Endothelial cell (in vitro differentiated cells): Measurements from ENCODE around the gene GSG1. TPM values are rescaled to one million over a fixed set of nuclear protein-coding genes. Genes with fewer than 3 reads are reported as not detected.
A peak's percentile ranks its signal among the peaks of the same experiment; 100 is the strongest.

ENCODE experiments used
- DNase-seq: peaks from one replicate; pipeline ENCODE4 v3.0.0; 2021; ENCODE audit warnings: low spot score
- H3K27ac Mint-ChIP-seq: one replicate; pipeline ENCODE4 v1.8.0; 2021; ENCODE audit warnings: mixed read lengths, inconsistent platforms; ENCODE audit not compliant: unreplicated experiment
- H3K27me3 Mint-ChIP-seq: one replicate; pipeline ENCODE4 v1.8.0; 2021; ENCODE audit warnings: mild to moderate bottlenecking, moderate library complexity, mixed read lengths, inconsistent platforms; ENCODE audit not compliant: unreplicated experiment
- H3K36me3 Mint-ChIP-seq: one replicate; pipeline ENCODE4 v1.8.0; 2021; ENCODE audit warnings: mild to moderate bottlenecking, low read depth, mixed read lengths, inconsistent platforms; ENCODE audit not compliant: unreplicated experiment
- H3K4me1 Mint-ChIP-seq: one replicate; pipeline ENCODE4 v1.8.0; 2021; ENCODE audit warnings: mild to moderate bottlenecking, mixed read lengths, inconsistent platforms; ENCODE audit not compliant: unreplicated experiment
- H3K4me3 Mint-ChIP-seq: one replicate; pipeline ENCODE4 v1.8.0; 2021; ENCODE audit warnings: mild to moderate bottlenecking, mixed read lengths, inconsistent platforms; ENCODE audit not compliant: unreplicated experiment
- H3K9me3 Mint-ChIP-seq: one replicate; pipeline ENCODE4 v1.8.0; 2021; ENCODE audit warnings: mixed read lengths, inconsistent platforms; ENCODE audit not compliant: unreplicated experiment
- CTCF ChIP-seq: fragments of 200-600 bp; sonication (generic); IDR thresholded peaks from one replicate; pipeline ENCODE4 v1.5.0; 2021; ENCODE audit warnings: antibody characterized with exemption; ENCODE audit not compliant: unreplicated experiment
- total RNA-seq: library from RNA; stranded (reverse); fragmentation: NEBNext Ultra II Directional; extraction: Animal tissue kit (Norgen Biotek cat#: 25700); gene quantifications from one replicate; pipeline ENCODE4 v1.2.1, GENCODE V29; 2021; ENCODE audit not compliant: unreplicated experiment

The GSG1 gene
- total RNA-seq, 1 donor from 2014 or later: 0.46 TPM

- H3K27ac Mint-ChIP-seq: no peak overlapping the region
- no peak overlapping the region for H3K4me3 Mint-ChIP-seq
- no peak for TF ChIP-seq CTCF
- H3K36me3 Mint-ChIP-seq: no peaks in the 10 kb centered on the region
- H3K9me3 Mint-ChIP-seq: no peaks in the 10 kb centered on the region
- H3K4me1 Mint-ChIP-seq: peaks cover 19% of the 10 kb centered on the region
- H3K27me3 Mint-ChIP-seq: peaks cover 2% of the 10 kb centered on the region
- no peak for DNase-seq
Observed at GRCh38 chr12:13112968-13113367, 9.5 kb upstream of the GSG1 start.

GRCh38 chr12:13106666-13107065 is 3.2 kb upstream of the GSG1 start:
- Mint-ChIP-seq H3K9me3 (no peaks in the 10 kb centered on the region), H3K36me3 (no peaks in the 10 kb centered on the region), H3K27ac (no peak overlapping the region), H3K27me3 (peaks cover 2% of the 10 kb centered on the region), H3K4me3 (no peak overlapping the region), H3K4me1 (peaks cover 21% of the 10 kb centered on the region)
- no peak for DNase-seq
- TF ChIP-seq CTCF: no peak

- peaks cover 24% of the 10 kb centered on the region for H3K4me1 Mint-ChIP-seq
- H3K27ac Mint-ChIP-seq: no peak overlapping the region
- H3K27me3 Mint-ChIP-seq: peaks cover 3% of the 10 kb centered on the region
- TF ChIP-seq CTCF: no peak
- no peak for DNase-seq
- H3K36me3 Mint-ChIP-seq: no peaks in the 10 kb centered on the region
- H3K9me3 Mint-ChIP-seq: no peaks in the 10 kb centered on the region
- no peak overlapping the region for H3K4me3 Mint-ChIP-seq
Observed at GRCh38 chr12:13105781-13106180, 2.3 kb upstream of the GSG1 start.

- Mint-ChIP-seq H3K4me1 (peaks cover 37% of the 10 kb centered on the region), H3K36me3 (no peaks in the 10 kb centered on the region), H3K27ac (no peak overlapping the region), H3K4me3 (no peak overlapping the region), H3K27me3 (peaks cover 11% of the 10 kb centered on the region), H3K9me3 (no peaks in the 10 kb centered on the region)
- DNase-seq: no peak
- TF ChIP-seq CTCF: no peak
Observed at GRCh38 chr12:13104409-13104808, 942 bp upstream of the GSG1 start.

- no peak for DNase-seq
- Mint-ChIP-seq H3K27me3 (peaks cover 19% of the 10 kb centered on the region), H3K36me3 (peaks cover 10% of the 10 kb centered on the region), H3K4me3 (peak overlapping the region; percentile 45), H3K4me1 (peaks cover 55% of the 10 kb centered on the region), H3K27ac (peak overlapping the region; percentile 94), H3K9me3 (no peaks in the 10 kb centered on the region)
- no peak for TF ChIP-seq CTCF
Observed at GRCh38 chr12:13102461-13103195, 839 bp downstream of the GSG1 start.
